Neural cell (in vitro differentiated cells): ENCODE data around the gene COL20A1.

Experiments used
- EZH2 ChIP-seq: fragments of 200-600, 300-800 bp; shearing (Covaris generic), sonication (generic); IDR thresholded peaks from 2 replicates; pipeline ENCODE4 v1.6.1; 2014; ENCODE audit warnings: antibody characterized with exemption, low read length, borderline replicate concordance, mild to moderate bottlenecking; ENCODE audit not compliant: insufficient read depth, poor library complexity, severe bottlenecking
- SMC3 ChIP-seq: fragments of 450-650 bp; conservative IDR thresholded peaks from 2 replicates; pipeline ENCODE4 v1.6.1; 2014; ENCODE audit warnings: antibody characterized with exemption, mild to moderate bottlenecking, moderate library complexity; ENCODE audit not compliant: poor library complexity

GRCh38 chr20:63301671-63302070 lies 8.7 kb downstream of the COL20A1 start:
- TF ChIP-seq SMC3 = no peak
- TF ChIP-seq EZH2 = no peak
